RKO (cell line): ENCODE data around the gene ANKRD11.

Experiments used
- DNase-seq: peaks from one replicate; pipeline ENCODE4 v3.0.0-alpha.2; 2016; ENCODE audit warnings: low spot score

The ANKRD11 gene

DNA sequence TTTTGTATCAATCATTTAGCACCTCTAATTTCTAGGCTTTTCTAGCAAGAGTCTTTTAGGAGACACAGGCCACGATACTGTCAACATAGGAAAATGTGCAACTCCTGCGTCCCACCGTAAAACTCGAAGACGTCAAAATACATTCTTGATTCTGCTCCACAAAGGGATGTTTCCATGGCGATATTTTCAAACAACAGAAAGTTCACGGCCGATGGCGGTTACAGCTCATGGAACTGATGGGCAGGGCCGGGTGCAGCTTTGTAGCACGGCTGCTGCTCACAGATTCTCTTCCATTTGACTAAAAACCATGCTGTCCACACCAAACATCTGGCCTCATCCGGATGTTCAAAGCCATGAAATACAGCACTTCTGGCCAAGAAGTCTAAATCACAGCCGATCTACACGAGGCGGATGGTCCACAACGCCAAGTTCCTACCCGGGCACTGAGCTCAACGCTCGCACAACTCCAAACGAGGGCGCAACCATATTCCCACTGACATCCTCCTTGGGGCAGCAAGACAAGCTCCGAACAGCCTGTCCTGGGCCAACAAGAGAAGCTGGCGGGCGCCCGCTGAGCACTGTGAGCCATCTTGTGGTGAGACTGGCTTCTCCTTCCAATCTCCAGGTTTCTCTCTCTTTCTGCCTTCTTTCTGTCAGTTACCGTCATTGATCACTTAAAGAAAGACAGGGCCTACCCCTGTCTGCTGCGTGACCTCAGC, 193.0 kb downstream of the ANKRD11 start:
- no peak for DNase-seq

DNA sequence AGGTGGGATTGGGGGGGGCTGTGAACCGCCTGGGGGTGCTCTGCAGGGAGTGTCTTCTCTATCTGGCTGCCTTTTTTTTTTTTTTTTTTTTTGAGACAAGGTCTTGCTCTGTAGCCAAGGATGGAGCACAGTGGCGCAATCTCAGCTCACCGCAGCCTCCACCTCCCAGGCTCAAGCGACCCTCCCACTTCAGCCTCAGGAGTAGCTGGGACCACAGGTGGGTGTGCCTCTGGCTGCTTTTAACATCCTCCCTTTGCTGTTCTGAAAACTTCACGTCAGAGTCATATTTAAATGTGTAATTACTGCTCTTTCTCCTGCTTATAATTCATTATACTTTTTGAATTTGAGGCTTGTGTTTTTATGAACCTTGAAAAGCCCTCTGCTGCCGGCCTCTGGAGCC, 194.4 kb downstream of the ANKRD11 start:
- no peak for DNase-seq

DNA sequence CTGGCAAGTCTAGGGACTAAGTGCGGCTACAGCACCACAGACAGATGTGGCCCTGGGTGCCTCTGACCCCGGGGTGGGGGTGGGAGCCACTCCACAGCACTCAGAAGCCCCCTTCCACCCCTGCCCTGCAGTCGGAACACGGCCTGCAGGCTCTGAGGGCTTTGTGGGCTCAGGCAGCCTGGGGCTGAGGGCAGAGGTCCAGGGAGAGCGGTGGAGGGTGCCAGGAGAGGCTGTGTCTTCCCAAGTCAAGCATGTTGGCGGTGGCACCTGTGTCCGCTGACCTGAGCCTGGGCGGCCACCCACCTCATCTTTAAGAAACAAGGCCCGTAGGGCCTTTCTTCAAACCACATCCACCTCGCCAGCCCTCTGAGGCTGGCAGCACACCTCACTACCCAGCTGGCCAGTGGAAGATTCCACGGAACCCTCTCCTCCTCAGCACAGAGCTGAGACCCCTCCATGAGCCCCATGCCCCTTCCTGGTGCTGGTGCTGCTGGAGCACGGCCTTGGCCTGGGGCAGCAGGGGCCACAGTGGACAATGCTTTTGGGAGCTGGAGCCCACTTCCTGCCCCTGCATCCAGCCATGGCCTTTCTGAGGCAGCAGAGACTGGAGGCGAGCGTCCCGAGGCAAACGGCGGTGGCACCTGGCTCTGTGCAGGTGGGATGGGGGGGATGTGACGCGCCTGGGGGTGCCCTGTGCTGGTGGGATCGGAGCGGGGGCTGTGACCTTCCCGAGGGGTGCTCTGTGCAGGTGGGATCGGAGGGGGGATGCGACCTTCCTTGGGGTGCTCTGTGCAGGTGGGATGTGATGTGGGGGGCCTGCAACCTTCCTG, 195.1 kb downstream of the ANKRD11 start:
- no peak for DNase-seq

DNA sequence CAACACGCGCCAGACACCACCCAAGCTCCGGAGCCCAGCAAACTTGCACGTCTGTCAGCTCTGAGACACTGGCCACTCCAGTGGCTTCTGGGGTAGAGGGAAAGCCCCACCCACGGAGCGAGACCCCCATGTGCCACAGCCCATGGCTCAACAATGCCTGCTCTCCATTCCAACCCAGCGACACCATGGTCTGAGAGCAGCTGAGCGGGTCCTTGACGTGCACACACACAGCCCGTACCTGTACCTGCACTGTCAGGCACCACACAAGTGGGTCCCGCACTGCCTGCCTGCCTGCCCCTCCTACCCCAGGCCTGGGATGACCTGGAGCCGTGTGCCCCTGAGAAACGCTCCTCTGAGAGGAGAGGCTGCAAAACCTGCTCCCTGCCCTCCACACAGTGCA, 195.9 kb downstream of the ANKRD11 start:
- no peak for DNase-seq

DNA sequence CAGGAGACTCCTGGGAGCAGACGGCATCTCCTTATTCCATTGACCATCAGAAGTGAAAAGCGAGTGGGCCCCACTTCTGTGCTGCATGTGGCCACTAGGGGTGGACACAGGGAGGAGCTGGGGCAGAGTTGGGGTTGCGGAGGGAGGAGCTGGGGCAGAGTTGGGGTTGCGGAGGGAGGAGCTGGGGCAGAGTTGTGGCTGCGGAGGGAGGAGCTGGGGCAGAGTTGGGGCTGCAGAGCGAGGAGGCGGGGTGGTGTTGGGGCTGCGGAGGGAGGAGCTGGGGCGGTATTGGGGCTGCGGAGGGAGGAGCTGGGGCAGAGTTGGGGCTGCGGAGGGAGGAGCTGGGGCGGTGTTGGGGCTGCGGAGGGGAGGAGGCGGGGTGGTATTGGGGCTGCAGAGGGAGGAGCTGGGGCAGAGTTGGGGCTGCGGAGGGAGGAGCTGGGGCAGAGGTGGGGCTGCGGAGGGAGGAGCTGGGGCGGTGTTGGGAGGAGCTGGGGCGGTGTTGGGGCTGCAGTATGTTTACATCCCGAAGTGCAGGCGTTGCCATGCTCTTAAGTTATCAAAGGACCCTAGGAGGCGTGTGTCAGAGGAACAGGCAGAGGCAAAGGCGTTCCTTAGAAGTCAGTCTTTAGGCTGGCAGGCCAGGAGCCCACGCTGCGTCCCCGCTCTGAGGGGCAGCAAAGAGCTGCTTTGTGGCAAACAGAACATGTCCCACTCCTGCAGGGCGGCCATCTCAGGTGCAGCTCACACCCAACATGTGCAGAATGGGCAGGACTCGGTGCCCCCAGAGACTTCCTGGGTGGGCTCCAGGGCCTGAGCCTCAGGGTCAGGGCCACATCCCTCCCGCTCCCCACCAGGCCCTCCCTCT, 196.9 kb downstream of the ANKRD11 start:
- DNase-seq = no peak

DNA sequence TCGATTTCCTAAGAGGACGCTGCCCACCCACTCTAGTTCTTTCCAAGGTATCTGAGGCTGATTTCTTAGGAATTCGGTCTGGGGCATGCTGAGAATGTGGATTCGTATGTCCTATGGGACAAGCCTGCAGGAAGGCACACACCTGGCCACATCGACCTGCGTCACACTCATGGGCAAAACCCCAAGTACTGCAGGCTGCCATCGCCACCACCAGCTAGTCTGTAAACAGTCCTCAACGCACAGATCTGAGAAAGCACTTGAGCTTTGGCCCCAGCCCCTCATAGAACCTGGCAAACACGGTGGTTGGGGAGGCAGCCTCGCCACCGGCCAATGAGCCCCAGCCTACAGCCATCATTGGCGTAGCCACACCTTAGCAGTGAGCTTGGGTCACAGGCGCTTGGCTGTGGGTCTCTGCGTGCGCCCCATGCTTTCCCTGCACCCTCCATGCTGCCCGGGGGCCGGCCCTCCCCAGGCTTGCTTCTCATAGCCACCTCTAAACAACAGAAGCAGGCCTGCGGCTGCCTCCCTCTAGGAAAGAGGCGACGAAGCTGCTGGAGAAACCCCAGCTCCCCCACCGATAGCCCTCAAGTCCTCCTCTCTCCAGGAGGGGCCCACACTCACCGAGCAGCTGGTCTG, 197.8 kb downstream of the ANKRD11 start:
- no peak for DNase-seq

DNA sequence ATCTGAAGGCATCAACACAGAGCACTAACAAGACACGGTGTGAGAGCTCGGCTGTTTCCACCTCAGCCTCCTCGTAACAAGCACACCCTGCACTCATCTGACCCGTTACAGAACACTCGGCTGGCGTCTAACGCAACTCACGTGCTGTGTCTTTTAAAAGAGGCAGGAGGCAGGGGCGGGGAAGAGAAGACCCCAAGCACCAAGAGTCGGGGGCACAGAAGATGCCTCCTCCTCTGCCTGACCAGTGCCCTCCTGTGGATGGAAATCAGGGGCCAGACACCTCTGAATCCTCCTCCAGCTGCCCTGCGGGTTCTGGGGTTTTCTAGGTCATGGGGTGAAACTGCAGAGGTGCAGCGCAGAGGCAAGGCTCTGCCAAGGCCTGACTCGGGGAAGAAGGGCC, 198.6 kb downstream of the ANKRD11 start:
- DNase-seq = no peak

DNA sequence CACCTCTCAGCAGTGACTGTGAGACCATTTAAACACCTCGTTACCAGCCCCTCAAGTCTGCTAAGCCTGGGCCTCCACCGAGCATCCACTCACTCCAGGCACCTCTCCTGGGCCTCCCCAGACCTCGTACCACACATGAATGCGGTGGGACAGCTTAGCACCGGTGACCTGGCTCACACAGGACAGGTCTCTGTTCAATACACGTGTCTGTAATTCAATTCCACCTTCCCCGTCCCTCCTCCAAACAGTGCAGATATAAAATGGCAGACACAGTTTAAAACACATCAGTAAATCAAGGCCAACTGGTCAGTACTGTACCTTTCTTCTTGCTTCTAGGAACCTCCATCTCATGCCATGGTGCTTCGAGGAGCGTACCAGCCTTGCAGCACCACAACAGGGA, 199.0 kb downstream of the ANKRD11 start:
- no peak for DNase-seq

DNA sequence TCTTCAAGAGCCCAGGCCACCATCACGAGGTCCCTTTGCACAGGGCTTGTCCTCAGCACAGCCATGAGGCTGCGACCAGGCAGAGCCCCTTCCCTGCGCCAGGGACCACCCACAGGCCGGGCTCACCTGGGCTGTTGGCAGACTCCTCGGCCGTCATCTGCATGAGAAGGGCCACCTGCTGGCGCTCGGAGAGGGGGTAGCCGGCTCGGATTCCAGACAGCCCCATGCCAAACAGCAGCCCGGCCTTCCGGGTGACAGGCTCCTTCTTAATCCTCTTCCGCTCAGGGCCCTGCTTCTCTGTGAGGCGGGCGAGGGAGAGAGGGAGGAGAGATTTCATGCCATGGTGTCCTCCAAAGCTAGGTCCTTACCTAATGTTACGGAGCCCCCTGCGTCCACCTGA, 199.5 kb downstream of the ANKRD11 start:
- DNase-seq = no peak

DNA sequence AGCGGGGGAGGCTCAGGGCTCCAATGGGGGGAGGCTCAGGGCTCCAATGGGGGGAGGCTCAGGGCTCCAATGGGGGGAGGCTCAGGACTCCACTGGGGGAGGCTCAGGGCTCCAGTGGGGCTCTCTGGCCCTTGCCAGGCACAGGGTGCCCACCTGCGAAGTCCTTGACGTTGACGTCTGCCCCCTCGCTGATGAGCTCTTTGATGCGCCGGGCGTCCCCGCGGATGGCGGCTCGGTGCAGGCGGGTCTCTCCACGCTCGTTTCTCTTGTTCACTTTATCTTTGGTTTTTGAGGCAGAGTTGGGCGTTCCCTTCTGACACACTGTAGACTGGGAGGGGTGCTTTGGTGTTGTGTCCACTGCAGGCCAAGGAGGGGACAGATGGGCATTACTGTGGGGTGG, 199.9 kb downstream of the ANKRD11 start:
- DNase-seq = no peak

DNA sequence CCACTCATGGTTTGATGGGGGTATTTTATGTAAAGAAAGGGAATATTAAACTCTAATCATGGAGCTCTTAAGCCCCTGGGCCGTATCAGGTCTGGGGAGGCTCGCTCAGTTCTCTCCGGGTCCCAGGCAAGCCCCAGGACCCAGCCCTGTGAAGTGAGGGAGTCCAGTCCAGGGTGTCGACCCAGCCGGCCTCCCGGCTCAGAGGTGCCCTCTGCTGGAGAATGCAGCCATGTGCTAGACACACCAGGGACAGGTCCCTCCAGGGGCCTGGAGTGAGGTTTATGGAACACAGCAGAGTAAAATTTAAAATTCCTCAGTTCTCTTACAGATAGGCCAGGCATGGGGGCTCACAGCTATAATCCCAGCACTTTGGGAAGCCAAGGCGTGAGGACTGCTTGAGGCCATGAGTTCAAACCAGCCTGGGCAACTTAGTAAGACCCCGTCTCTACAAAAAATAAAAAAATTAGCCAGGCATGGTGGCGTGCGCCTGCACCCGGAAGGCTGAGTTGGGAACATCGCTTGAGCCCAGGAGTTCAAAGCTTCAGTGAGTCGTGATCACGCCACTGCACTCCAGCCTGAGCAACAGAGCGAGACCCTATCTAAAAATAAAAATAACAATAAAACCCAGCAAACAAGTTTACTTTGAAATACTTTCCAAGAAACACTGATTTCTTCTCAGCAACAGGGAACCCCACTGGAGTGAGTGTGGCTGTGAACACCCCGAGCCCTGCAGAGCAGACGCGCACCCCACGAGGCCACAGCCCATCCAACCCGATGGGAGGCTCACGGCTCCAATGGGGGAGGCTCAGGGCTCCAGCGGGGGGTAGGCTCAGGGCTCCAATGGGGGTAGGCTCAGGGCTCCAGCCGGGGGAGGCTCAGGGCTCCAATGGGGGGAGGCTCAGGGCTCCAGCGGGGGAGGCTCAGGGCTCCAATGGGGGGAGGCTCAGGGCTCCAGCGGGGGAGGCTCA, 200.6 kb downstream of the ANKRD11 start:
- DNase-seq = peak; percentile 61

DNA sequence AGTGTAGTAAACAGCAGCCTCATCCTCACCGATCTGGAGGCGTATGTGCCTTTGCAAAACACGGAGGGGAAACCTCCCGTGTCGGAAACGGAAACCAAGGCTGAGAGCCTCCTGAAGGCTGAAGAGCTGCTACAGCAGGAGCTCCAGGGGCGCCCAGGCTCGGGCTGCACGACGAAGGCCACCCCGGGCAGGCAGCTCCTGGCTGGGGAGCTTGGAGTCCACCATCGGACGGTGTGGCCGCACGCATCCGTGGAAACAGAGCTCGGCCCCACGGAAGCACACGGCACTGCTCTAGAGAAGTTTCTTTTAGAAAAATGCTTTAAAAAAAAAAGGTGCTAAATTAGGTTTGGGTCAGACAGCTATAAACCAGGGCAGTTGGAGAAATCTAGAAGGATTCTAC, 201.4 kb downstream of the ANKRD11 start:
- DNase-seq = no peak

DNA sequence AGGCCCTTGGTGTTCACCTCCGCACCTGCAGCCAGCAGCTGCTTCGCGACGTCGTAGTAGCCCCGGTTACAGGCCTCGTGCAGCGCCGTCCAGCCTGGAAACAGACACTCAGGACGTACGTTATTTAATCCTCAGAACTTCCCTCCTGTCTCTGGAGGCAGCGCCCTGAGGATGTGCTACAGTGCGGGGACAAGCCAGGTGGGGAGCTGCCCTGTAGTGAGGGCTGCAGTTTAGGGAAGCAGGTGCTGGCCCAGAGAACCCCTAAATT, 201.8 kb downstream of the ANKRD11 start:
- DNase-seq = no peak

DNA sequence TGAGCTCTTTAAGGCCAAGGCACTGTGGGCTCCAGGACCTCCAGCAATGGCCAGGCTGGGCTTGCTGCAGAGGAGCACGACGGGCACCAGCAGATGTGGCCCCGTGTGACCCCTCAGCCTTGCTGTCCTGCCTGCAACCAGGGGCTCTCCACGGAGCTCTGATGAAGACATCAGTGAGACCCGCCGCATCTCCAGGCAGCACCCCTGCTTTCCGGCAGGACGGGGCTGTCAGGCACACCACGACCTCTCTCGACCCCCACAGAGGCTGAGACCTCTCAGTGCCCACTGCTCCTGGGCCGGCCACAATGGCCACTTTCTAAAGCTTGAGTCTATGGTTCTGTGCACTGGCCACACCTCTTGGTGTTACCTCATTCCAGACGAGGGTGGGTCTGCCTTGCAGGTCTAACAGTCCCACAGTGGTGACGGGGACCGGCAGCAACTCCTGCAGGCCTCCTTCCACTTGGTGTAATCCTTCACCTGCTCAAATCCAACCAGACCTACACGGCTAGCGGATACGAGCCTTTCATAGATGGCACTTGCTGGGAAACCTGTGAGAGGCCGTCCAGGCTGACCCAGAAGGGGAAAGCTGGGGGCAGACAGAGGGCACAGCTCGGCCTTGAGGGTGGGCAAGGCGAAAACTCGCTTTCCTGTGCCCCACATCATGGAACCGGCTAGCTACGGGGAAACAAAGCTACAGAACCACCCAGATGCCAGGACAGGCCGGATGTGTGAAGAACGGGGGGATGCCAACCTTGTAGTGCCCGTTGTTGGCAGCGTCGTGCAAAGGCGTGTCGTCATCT, 202.4 kb downstream of the ANKRD11 start:
- DNase-seq = no peak

DNA sequence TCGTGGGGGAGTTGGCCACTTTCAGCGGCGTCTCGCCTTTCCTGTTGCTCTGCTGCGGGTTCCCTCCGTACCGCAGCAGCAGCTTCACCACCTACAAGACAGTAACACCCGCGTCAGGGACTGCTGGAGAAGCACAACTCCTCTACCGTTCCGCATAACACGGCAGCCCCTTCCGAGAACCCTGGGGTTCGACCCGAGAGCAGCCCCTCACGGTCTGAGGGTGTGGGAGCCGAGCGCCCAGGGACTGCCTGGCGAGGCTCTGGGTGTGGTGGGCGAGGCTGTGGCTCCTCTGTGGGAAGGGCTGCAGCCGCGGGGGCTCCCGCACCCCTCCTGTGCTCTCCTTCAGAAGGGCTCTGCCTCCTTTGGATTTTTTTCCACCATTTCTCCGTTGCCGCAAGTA, 204.3 kb downstream of the ANKRD11 start:
- DNase-seq = no peak

DNA sequence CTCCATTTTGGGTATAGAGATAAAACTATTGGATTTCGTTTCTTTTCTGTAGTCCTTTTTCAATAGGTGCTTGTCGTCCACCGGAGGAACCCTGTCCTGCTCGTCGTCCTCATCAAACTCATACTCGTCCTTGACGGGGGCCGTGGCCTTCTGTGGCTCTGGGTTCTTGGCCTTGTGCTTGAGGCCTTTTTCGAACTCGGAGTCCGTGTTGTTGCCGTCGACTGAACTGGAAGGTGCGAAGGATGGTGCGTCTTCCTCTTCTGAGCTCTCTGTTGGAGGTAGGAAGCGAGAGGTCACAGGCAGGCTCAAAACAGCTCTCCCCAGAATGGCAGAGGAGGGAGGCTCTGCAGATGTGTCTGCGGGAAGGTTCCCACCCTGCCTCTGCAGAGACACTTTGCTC, 205.0 kb downstream of the ANKRD11 start:
- DNase-seq = no peak

DNA sequence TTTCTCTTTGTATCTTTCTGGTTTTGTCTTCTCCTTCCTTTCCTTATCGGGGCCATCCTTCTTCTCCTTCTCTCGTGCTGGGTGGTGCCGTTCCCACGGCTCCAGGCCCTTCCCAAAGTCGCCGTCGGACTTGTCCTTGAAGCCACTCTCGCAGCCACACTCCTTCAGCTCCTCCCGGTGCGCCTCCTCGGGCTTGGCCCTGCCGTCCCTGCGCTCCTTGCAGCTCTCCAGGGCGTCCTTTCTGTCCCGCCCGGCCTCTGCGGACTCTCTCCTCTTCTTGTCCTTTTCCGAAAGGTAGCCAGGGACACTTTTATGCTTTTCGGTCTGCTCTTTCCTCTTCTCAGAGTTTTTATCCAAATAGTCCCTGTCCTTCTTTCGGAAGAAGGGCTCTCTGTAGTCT, 206.9 kb downstream of the ANKRD11 start:
- DNase-seq = no peak

DNA sequence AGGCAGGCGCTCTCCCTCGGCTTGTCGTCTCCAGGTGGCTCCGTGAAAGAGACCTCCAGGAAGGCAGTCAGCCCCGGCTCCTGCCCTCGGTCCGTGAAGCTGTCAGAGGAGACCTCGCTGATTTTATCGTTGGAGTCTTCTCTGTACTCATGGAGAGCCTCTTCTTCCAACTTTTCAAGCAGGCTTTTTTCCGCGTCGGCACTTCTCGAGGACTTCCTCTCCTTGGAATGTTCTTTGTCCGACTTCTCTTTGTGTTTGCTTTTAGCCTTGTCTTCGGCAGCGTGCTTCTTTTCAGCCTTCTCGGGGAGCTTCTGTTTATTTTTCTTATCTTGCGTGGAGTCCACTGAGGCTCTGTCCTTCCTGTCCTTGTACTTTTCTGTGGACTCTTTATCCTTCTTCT, 207.8 kb downstream of the ANKRD11 start:
- DNase-seq = no peak

DNA sequence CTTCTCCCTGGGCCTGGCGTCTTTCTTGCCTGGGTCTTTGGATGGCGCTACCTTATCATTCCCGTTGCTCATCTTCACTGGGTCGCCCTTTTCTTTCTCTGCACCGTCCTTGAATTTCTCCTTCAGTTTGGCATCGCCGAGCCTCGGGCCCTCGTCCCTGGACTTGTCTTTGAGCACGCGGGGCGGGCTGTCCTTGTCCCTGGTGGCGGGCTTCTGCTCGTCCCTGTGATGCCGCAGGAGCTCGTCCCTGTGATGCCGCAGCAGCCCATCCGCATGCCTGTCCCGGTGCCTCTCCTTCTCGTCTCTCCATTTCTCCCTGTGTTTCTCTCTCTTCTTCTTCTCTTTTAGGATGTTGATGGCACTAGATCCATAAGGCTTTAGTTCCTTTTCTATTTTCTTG, 208.5 kb downstream of the ANKRD11 start:
- no peak for DNase-seq

DNA sequence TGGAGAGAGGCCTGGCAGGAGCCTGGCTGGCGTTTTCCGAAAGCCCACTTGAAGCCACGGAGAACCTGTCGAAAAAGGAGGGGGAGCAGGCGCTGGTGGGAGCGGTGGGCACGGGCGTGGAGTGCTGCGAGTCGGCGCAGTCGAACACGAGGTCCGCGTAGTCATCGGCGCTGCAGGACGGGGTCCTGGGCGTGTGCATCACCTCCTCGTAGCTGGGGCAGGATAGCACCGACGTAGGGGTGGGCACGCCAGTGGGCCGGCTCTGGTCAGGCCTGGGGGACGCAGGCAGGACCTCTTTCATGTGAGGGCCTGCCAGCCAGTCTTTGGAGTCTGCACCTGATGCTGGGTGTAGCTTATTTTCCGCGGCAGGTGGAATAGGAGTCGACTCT, 209.2 kb downstream of the ANKRD11 start:
- DNase-seq = no peak
